HL-60 (cell line): ENCODE measurements around the gene FBLN1.

ENCODE experiments used
- DNase-seq, 2 experiments: peaks; one replicate each; pipeline ENCODE4 v3.0.0-alpha.2; 2010 to 2020; ENCODE audit warnings: low read depth in 1 of 2, low spot score in 1 of 2
- H3K27ac ChIP-seq: fragments of 250-450 bp; sonication (Bioruptor Pico); replicated peaks from 2 replicates; pipeline ENCODE4 v1.5.1; 2020; ENCODE audit warnings: mild to moderate bottlenecking, moderate library complexity
- H3K27me3 ChIP-seq: fragments of 250-450 bp; sonication (Bioruptor Pico); 2 replicates; pipeline ENCODE4 v1.5.1; 2021; ENCODE audit warnings: mild to moderate bottlenecking, moderate library complexity; ENCODE audit not compliant: insufficient read depth, poor library complexity, severe bottlenecking
- H3K4me3 ChIP-seq: replicated peaks from 2 replicates; pipeline ENCODE4 v1.5.1; 2011; ENCODE audit warnings: mild to moderate bottlenecking, control low read depth, low read length; ENCODE audit not compliant: insufficient read depth
- GABPA ChIP-seq: IDR thresholded peaks from 2 replicates; pipeline ENCODE4 v1.6.1; 2012; ENCODE audit warnings: low read depth
- POLR2AphosphoS5 ChIP-seq: IDR thresholded peaks from 2 replicates; pipeline ENCODE4 v1.6.1; 2012; ENCODE audit warnings: low read depth
- REST ChIP-seq: IDR thresholded peaks from 2 replicates; pipeline ENCODE4 v1.6.1; 2012; ENCODE audit warnings: low read depth; ENCODE audit not compliant: insufficient replicate concordance
- SPI1 ChIP-seq: IDR thresholded peaks from 2 replicates; pipeline ENCODE4 v1.6.1; 2012; ENCODE audit warnings: low read depth, mild to moderate bottlenecking, borderline replicate concordance
- TF ChIP-seq, protein P1 (sequence below): IDR thresholded peaks from one replicate; pipeline ENCODE4 v1.5.1; 2011; ENCODE audit warnings: low read length, control low read depth, inconsistent platforms; ENCODE audit not compliant: insufficient read depth

The FBLN1 gene

DNA sequence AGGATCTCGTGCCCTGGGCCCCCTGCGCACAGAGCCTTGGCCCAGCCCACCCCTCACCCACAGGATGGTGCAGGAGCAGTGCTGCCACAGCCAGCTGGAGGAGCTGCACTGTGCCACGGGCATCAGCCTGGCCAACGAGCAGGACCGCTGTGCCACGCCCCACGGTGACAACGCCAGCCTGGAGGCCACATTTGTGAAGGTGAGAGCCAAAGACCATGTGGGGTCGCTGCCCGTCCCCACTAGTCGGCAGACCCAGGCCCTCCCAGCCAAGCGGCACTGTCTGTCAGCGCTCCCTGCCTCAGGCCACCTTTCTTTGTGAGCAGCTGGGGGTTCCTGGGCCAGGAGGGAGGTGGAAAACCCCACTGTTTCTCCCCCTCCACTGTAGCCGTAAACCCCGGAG is 22.8 kb downstream of the FBLN1 start:
- TF ChIP-seq SPI1 (no peak), POLR2AphosphoS5 (no peak)
- TF ChIP-seq, protein P1, sequence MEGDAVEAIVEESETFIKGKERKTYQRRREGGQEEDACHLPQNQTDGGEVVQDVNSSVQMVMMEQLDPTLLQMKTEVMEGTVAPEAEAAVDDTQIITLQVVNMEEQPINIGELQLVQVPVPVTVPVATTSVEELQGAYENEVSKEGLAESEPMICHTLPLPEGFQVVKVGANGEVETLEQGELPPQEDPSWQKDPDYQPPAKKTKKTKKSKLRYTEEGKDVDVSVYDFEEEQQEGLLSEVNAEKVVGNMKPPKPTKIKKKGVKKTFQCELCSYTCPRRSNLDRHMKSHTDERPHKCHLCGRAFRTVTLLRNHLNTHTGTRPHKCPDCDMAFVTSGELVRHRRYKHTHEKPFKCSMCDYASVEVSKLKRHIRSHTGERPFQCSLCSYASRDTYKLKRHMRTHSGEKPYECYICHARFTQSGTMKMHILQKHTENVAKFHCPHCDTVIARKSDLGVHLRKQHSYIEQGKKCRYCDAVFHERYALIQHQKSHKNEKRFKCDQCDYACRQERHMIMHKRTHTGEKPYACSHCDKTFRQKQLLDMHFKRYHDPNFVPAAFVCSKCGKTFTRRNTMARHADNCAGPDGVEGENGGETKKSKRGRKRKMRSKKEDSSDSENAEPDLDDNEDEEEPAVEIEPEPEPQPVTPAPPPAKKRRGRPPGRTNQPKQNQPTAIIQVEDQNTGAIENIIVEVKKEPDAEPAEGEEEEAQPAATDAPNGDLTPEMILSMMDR: no peak
- no peaks in the 10 kb centered on the region for H3K27me3 ChIP-seq

GRCh38 chr22:45526281-45526680 is 23.6 kb downstream of the FBLN1 start:
- no peaks in the 10 kb centered on the region for H3K27me3 ChIP-seq
- no peak for DNase-seq
- TF ChIP-seq REST (no peak), SPI1 (no peak), POLR2AphosphoS5 (no peak), GABPA (no peak)
- TF ChIP-seq, protein P1: no peak

More for the DNA sequence above, 22.8 kb downstream of the FBLN1 start:
- DNase-seq: no peak
- Histone ChIP-seq H3K27ac (no peak overlapping the region), H3K4me3 (no peak overlapping the region)

DNA sequence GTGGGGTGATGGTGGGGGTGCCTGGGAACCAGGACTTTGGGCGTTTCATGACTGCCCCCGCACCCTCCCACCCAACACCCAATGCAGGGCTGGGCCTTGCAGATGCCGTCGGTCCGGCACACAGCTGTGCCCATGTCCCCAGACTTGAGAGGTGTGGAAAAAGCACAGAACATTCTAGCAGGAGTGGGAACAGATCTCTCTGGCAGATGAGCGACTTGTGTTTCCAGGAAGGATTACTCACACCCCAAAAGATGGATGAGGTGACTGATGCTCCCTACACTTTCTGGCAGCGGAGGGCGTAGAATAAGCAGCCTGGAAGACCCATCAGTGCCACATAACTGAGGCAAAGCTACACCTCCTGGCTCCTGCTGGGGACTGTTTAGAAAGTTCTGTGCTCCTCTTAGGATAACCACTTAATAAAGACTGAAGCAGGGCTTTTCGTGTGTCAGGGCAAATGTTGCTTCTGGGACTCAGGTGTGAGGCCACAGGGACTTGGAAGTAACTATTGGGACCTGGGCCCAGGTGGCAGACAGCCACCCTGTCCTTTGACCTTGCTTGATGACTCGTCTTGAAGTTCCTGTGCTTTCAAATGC is 24.2 kb downstream of the FBLN1 start:
- Histone ChIP-seq H3K4me3 (no peak overlapping the region), H3K27me3 (no peaks in the 10 kb centered on the region), H3K27ac (no peak overlapping the region)
- TF ChIP-seq POLR2AphosphoS5 (no peak), GABPA (no peak), SPI1 (no peak), REST (no peak)
- TF ChIP-seq, protein P1: no peak
- DNase-seq: no peak

More at GRCh38 chr22:45526281-45526680, 23.6 kb downstream of the FBLN1 start:
- Histone ChIP-seq H3K4me3 (no peak overlapping the region), H3K27ac (no peak overlapping the region)

- DNase-seq: no peak
- TF ChIP-seq, protein P1: no peak
- TF ChIP-seq POLR2AphosphoS5 (no peak), SPI1 (no peak), GABPA (no peak), REST (no peak)
- Histone ChIP-seq H3K27ac (no peak overlapping the region), H3K4me3 (no peak overlapping the region), H3K27me3 (no peaks in the 10 kb centered on the region)
Observed at GRCh38 chr22:45527456-45527855, 24.8 kb downstream of the FBLN1 start.
